Ovary (tissue), 9 donors: ENCODE measurements around the gene GAD2. TPM values are rescaled to one million over a fixed set of nuclear protein-coding genes. Genes with fewer than 3 reads are reported as not detected.

Experiments
- DNase-seq, 5 donors: peaks; one replicate each; pipeline ENCODE4 v3.0.0-alpha.2; 2019 to 2020
- H3K27ac ChIP-seq, 2 donors: fragments of 200-600 bp; one replicate each; pipeline versions ENCODE4 v1.5.1 to v1.8.0; 2019 to 2022
- H3K27me3 ChIP-seq: fragments of 200-600 bp; one replicate; pipeline ENCODE4 v1.8.0; 2022
- H3K36me3 ChIP-seq: fragments of 200-600 bp; sonication (generic); one replicate; pipeline ENCODE4 v1.5.1; 2019
- H3K4me1 ChIP-seq: one replicate; pipeline ENCODE4 v1.8.1; 2013; ENCODE audit warnings: mild to moderate bottlenecking, moderate library complexity; ENCODE audit not compliant: insufficient read depth
- H3K4me3 ChIP-seq: fragments of 200-600 bp; sonication (generic); one replicate; pipeline ENCODE4 v1.5.1; 2017
- H3K9me3 ChIP-seq, 2 donors: fragments of 200-600 bp in 1 of 2; sonication (generic) in 1 of 2; one replicate each; pipeline versions ENCODE4 v1.5.1 to v1.8.1; 2013 to 2019; ENCODE audit warnings: mild to moderate bottlenecking in 1 of 2, moderate library complexity in 1 of 2
- EP300 ChIP-seq: sonication (generic); formaldehyde crosslinking; IDR thresholded peaks from one replicate; pipeline ENCODE4 v1.6.1; 2017; ENCODE audit warnings: antibody characterized with exemption
- POLR2A ChIP-seq: fragments of 450-650 bp; IDR thresholded peaks from one replicate; pipeline ENCODE4 v1.6.1; 2017; ENCODE audit warnings: antibody characterized with exemption, mild to moderate bottlenecking, moderate library complexity
- WGBS, 3 donors: extraction: QIAGEN DNeasy Blood & Tissue Kit in 1 of 3; methylation state at CpG; one replicate each; pipeline versions ENCODE4 v1.1.5 to v1.1.7; 2013 to 2017; 5-methylcytosine and 5-hydroxymethylcytosine counted together
- intact Hi-C, 4 donors: fragments of 100-400 bp; cut with DNase I; formaldehyde crosslinking; loops; one replicate each; pipeline versions ENCODE4 v1.11.0 to v1.15.1; 2022 to 2023
- polyA plus RNA-seq, 2 donors: library from polyadenylated mRNA; stranded (reverse); fragments of 200-250 nt in 1 of 2; fragments of 350-450 nt in 1 of 2; fragmentation: Illumina TruSeq in 1 of 2; extraction: RNeasy Lipid Tissue Mini Kit (QIAGEN cat#74804) in 1 of 2; gene quantifications; one replicate each; pipeline ENCODE4 v1.2.3, GENCODE V29; 2013 to 2014
- total RNA-seq, 7 donors: library from RNA; depleted of rRNA in 2 of 7; stranded (reverse); fragments of >200 nt in 2 of 7; fragmentation: NEBNext Ultra II Directional in 3 of 7; extraction: Animal tissue kit (Norgen Biotek cat#: 25700) in 3 of 7; gene quantifications; one replicate each; pipeline versions ENCODE4 v1.1.0 to v1.2.4, GENCODE V29; 2016 to 2023
- TF ChIP-seq, protein P1 (sequence below), 3 donors: fragments of 450-650 bp in 2 of 3; fragments of 200-600 bp in 1 of 3; IDR thresholded peaks; one replicate each; pipeline versions ENCODE4 v1.5.1 to v1.8.0; 2016 to 2022; ENCODE audit warnings: antibody characterized with exemption in 3 of 3, mild to moderate bottlenecking in 1 of 3
- donor health status: DM: no; HTN: no; CAD: no; lungs with moderate emphysema.
- donor health status: DM: no; HTN: no; CAD: no.
- donor health status: Bipolar disorder and iron deficiency.
- donor health status: DM: yes; HTN: yes; CAD: no.
- donor health status: DM: no; HTN: no; CAD: no.
- donor health status: DM: yes; HTN: yes; CAD: no.

Gene GAD2
- total and polyA plus RNA-seq, 9 donors, result 0.02 TPM; not detected in 8

- Histone ChIP-seq H3K27ac (no peak overlapping the region), H3K4me3 (no peak overlapping the region), H3K36me3 (no peaks in the 10 kb centered on the region), H3K4me1 (no peaks in the 10 kb centered on the region), H3K9me3 (no peaks in the 10 kb centered on the region), H3K27me3 (no peaks in the 10 kb centered on the region)
- DNase-seq, result no peak
- no peak for TF ChIP-seq EP300
- TF ChIP-seq, protein P1, sequence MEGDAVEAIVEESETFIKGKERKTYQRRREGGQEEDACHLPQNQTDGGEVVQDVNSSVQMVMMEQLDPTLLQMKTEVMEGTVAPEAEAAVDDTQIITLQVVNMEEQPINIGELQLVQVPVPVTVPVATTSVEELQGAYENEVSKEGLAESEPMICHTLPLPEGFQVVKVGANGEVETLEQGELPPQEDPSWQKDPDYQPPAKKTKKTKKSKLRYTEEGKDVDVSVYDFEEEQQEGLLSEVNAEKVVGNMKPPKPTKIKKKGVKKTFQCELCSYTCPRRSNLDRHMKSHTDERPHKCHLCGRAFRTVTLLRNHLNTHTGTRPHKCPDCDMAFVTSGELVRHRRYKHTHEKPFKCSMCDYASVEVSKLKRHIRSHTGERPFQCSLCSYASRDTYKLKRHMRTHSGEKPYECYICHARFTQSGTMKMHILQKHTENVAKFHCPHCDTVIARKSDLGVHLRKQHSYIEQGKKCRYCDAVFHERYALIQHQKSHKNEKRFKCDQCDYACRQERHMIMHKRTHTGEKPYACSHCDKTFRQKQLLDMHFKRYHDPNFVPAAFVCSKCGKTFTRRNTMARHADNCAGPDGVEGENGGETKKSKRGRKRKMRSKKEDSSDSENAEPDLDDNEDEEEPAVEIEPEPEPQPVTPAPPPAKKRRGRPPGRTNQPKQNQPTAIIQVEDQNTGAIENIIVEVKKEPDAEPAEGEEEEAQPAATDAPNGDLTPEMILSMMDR (IDR thresholded peaks at IDR 0.05), result no peak
- TF ChIP-seq POLR2A, result no peak
- WGBS, 3 donors, result 67 to 86% (median 81%) methylated on average over 5 of the region's 5 CpGs
- intact Hi-C loops, result no loop called here
Observed at GRCh38 chr10:26274391-26274790, 57.8 kb downstream of the GAD2 start.

- Histone ChIP-seq H3K4me1 (no peaks in the 10 kb centered on the region), H3K9me3 (no peaks in the 10 kb centered on the region), H3K27ac (no peak overlapping the region), H3K36me3 (no peaks in the 10 kb centered on the region), H3K27me3 (no peaks in the 10 kb centered on the region), H3K4me3 (no peak overlapping the region)
- no peak for TF ChIP-seq POLR2A
- DNase-seq, result no peak
- 74 to 83% (median 80%) methylated on average over 3 of the region's 3 CpGs for WGBS, 3 donors
- intact Hi-C loops, result no loop called here
Observed at GRCh38 chr10:26278295-26278694, 61.7 kb downstream of the GAD2 start.

GRCh38 chr10:26290236-26290635 is 73.7 kb downstream of the GAD2 start:
- TF ChIP-seq POLR2A (no peak), EP300 (no peak)
- TF ChIP-seq, protein P1 (IDR thresholded peaks at IDR 0.05), result no peak
- H3K27ac ChIP-seq, result no peak overlapping the region
- no peak for DNase-seq
- H3K4me3 ChIP-seq, result no peak overlapping the region
- no peaks in the 10 kb centered on the region for H3K27me3 ChIP-seq
- no peaks in the 10 kb centered on the region for H3K9me3 ChIP-seq
- H3K4me1 ChIP-seq, result no peaks in the 10 kb centered on the region
- WGBS, 3 donors, result 49 to 62% (median 52%) methylated on average over 4 of the region's 4 CpGs
- intact Hi-C loops, result no loop called here
- H3K36me3 ChIP-seq, result no peaks in the 10 kb centered on the region

DNA sequence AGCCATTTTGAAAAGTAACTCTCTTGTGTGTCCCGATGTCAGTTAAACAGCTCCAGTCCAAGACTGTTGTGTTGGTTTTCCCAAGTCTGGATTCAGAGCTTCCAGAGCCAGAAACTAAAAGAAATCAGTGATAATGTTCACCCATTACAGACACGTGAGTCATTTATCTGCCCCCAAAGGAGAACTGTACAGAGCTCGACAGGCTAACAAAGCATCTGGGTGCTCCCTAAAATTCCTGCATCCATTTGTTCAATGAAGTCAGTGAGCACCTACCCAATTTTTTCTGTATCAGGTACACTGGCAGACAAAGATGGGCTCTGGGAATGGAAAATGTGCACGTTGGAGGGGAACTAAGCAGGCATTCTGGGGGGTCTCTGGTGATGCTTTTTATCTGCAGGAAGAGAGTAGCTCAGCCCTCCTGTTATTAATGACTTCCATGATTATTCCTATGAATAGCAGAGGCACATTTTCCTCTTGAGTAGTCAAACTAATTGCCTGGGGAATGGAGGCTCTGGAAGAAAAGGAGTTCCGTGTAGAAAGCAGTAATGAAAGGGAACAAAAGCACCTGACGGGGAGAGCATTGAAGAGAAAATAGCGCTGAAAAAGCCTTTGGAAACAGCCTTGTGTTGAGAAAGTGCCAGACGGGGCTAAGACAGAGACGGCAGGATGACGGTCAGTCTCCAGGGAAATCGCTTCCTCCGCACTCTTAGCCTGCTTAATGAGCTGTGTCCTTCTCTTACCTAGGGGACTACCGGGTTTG is 75.3 kb downstream of the GAD2 start:
- Histone ChIP-seq H3K36me3 (no peaks in the 10 kb centered on the region), H3K27ac (no peak overlapping the region), H3K27me3 (no peaks in the 10 kb centered on the region), H3K9me3 (no peaks in the 10 kb centered on the region), H3K4me3 (no peak overlapping the region), H3K4me1 (no peaks in the 10 kb centered on the region)
- TF ChIP-seq EP300 (no peak), POLR2A (no peak)
- TF ChIP-seq, protein P1 (IDR thresholded peaks at IDR 0.05), result no peak
- DNase-seq, result no peak
- 58 to 64% (median 60%) methylated on average over 13 of the region's 13 CpGs for WGBS, 3 donors
- intact Hi-C loops, result no loop called here

GRCh38 chr10:26296360-26296759 is 79.8 kb downstream of the GAD2 start:
- intact Hi-C loops, result no loop called here
- Histone ChIP-seq H3K9me3 (no peaks in the 10 kb centered on the region), H3K36me3 (no peaks in the 10 kb centered on the region), H3K4me3 (no peak overlapping the region), H3K27me3 (no peaks in the 10 kb centered on the region), H3K4me1 (no peaks in the 10 kb centered on the region), H3K27ac (no peak overlapping the region)
- TF ChIP-seq POLR2A (no peak), EP300 (no peak)
- TF ChIP-seq, protein P1 (IDR thresholded peaks at IDR 0.05), result no peak
- 65 to 78% (median 68%) methylated on average over 3 of the region's 3 CpGs for WGBS, 3 donors
- no peak for DNase-seq
